Neural cell (in vitro differentiated cells): ENCODE data around the gene TRAF5. TPM values are rescaled to one million over a fixed set of nuclear protein-coding genes. Genes with fewer than 3 reads are reported as not detected.

Source experiments
- H2AFZ ChIP-seq: fragments of 200-600, 300-800 bp; sonication (generic), shearing (Covaris generic); 2 replicates; pipeline ENCODE4 v1.6.0; 2014; ENCODE audit warnings: low read depth, mild to moderate bottlenecking, antibody characterized with exemption, low read length, moderate library complexity
- H3F3A ChIP-seq: fragments of 200-600 bp; shearing (Covaris generic); 2 replicates; pipeline ENCODE4 v1.6.1; 2016; ENCODE audit warnings: mild to moderate bottlenecking, moderate library complexity, mixed read lengths, antibody characterized with exemption, low read length; ENCODE audit not compliant: insufficient read depth, poor library complexity, severe bottlenecking
- H3K27ac ChIP-seq: fragments of 200-600, 300-800 bp; sonication (generic), shearing (Covaris generic); 2 replicates; pipeline ENCODE4 v1.5.1; 2014; ENCODE audit warnings: mild to moderate bottlenecking, low read length, moderate library complexity
- H3K27me3 ChIP-seq: fragments of 300-800, 200-600 bp; sonication (generic), shearing (Covaris generic); 2 replicates; pipeline ENCODE4 v1.6.0; 2014; ENCODE audit warnings: mild to moderate bottlenecking, low read depth, low read length, moderate library complexity; ENCODE audit not compliant: insufficient read depth
- H3K36me3 ChIP-seq: fragments of 300-800, 200-600 bp; sonication (generic), shearing (Covaris generic); 2 replicates; pipeline ENCODE4 v1.5.1; 2014; ENCODE audit warnings: mild to moderate bottlenecking, antibody characterized with exemption, low read length, moderate library complexity; ENCODE audit not compliant: insufficient read depth
- H3K4me2 ChIP-seq: fragments of 300-800, 200-600 bp; sonication (generic), shearing (Covaris generic); 2 replicates; pipeline ENCODE4 v1.6.0; 2014; ENCODE audit warnings: mild to moderate bottlenecking, low read length
- H3K4me3 ChIP-seq: fragments of 300-800, 200-600 bp; sonication (generic), shearing (Covaris generic); 2 replicates; pipeline ENCODE4 v1.5.1; 2014; ENCODE audit warnings: mild to moderate bottlenecking, low read length, moderate library complexity
- H3K79me2 ChIP-seq: fragments of 200-600 bp; shearing (Covaris generic); replicated peaks from 2 replicates; pipeline ENCODE4 v1.6.0; 2014; ENCODE audit warnings: mild to moderate bottlenecking, low read length, moderate library complexity; ENCODE audit not compliant: insufficient read depth
- H3K9ac ChIP-seq: fragments of 300-800, 200-600 bp; sonication (generic), shearing (Covaris generic); 2 replicates; pipeline ENCODE4 v1.6.1; 2016; ENCODE audit warnings: mild to moderate bottlenecking, low read length, mixed read lengths
- H3K9me2 ChIP-seq: fragments of 200-600 bp; shearing (Covaris generic); 2 replicates; pipeline ENCODE4 v1.6.1; 2016; ENCODE audit warnings: mild to moderate bottlenecking, low read length, mixed read lengths; ENCODE audit not compliant: insufficient read depth
- H3K9me3 ChIP-seq: fragments of 200-600, 300-800 bp; sonication (generic), shearing (Covaris generic); 2 replicates; pipeline ENCODE4 v1.6.1; 2016; ENCODE audit warnings: mild to moderate bottlenecking, mixed run types, low read length, moderate library complexity, mixed read lengths
- H4K20me1 ChIP-seq: fragments of 200-600 bp; shearing (Covaris generic); 2 replicates; pipeline ENCODE4 v1.6.1; 2016; ENCODE audit warnings: mild to moderate bottlenecking, mixed run types; ENCODE audit not compliant: insufficient read depth
- CTCF ChIP-seq: fragments of 450-650 bp; IDR thresholded peaks from 2 replicates; pipeline ENCODE4 v1.5.1; 2014; ENCODE audit warnings: antibody characterized with exemption, mild to moderate bottlenecking, moderate library complexity; ENCODE audit not compliant: poor library complexity, severe bottlenecking
- EP300 ChIP-seq: fragments of 450-650 bp; conservative IDR thresholded peaks from 2 replicates; pipeline ENCODE4 v1.6.1; 2014; ENCODE audit warnings: antibody characterized with exemption, mild to moderate bottlenecking, moderate library complexity; ENCODE audit not compliant: poor library complexity, severe bottlenecking
- EZH2 ChIP-seq: fragments of 200-600, 300-800 bp; shearing (Covaris generic), sonication (generic); IDR thresholded peaks from 2 replicates; pipeline ENCODE4 v1.6.1; 2014; ENCODE audit warnings: antibody characterized with exemption, low read length, borderline replicate concordance, mild to moderate bottlenecking; ENCODE audit not compliant: insufficient read depth, poor library complexity, severe bottlenecking
- MXI1 ChIP-seq: fragments of 450-650 bp; conservative IDR thresholded peaks from 2 replicates; pipeline ENCODE4 v1.6.1; 2014; ENCODE audit warnings: antibody characterized with exemption, mild to moderate bottlenecking; ENCODE audit not compliant: poor library complexity, severe bottlenecking
- POLR2AphosphoS5 ChIP-seq: IDR thresholded peaks from 2 replicates; pipeline ENCODE4 v1.6.1; 2012
- RAD21 ChIP-seq: fragments of 450-650 bp; conservative IDR thresholded peaks from 2 replicates; pipeline ENCODE4 v1.6.1; 2014; ENCODE audit warnings: antibody characterized with exemption, mild to moderate bottlenecking, moderate library complexity
- REST ChIP-seq: IDR thresholded peaks from 2 replicates; pipeline ENCODE4 v1.6.1; 2012; ENCODE audit warnings: borderline replicate concordance
- SMC3 ChIP-seq: fragments of 450-650 bp; conservative IDR thresholded peaks from 2 replicates; pipeline ENCODE4 v1.6.1; 2014; ENCODE audit warnings: antibody characterized with exemption, mild to moderate bottlenecking, moderate library complexity; ENCODE audit not compliant: poor library complexity
- TAF1 ChIP-seq: IDR thresholded peaks from 2 replicates; pipeline ENCODE4 v1.6.1; 2012; ENCODE audit warnings: low read depth
- polyA plus RNA-seq: library from polyadenylated mRNA; depleted of rRNA; stranded (reverse); fragments of >200 nt; gene quantifications from 2 replicates; pipeline ENCODE4 v1.2.3, GENCODE V29; 2014

The TRAF5 gene
- polyA plus RNA-seq, 1 donor from 2014 or later = 0.69 TPM

- H2AFZ ChIP-seq = no peak overlapping the region
- H3F3A ChIP-seq = no peaks in the 10 kb centered on the region
- TF ChIP-seq TAF1 (no peak), EZH2 (no peak)
- H3K9me3 ChIP-seq = no peaks in the 10 kb centered on the region
- H3K27ac ChIP-seq = no peak overlapping the region
- no peaks in the 10 kb centered on the region for H4K20me1 ChIP-seq
- no peak overlapping the region for H3K4me3 ChIP-seq
- H3K79me2 ChIP-seq = no peaks in the 10 kb centered on the region
- no peak overlapping the region for H3K9ac ChIP-seq
- no peaks in the 10 kb centered on the region for H3K9me2 ChIP-seq
- H3K36me3 ChIP-seq = peaks cover 12% of the 10 kb centered on the region
- H3K27me3 ChIP-seq = no peaks in the 10 kb centered on the region
- H3K4me2 ChIP-seq = no peak overlapping the region
Measured at GRCh38 chr1:211281320-211282022, 45.2 kb upstream of the TRAF5 start.

GRCh38 chr1:211282023-211282373 lies 44.6 kb upstream of the TRAF5 start:
- Histone ChIP-seq H3K4me3 (no peak overlapping the region), H2AFZ (no peak overlapping the region), H3K4me2 (no peak overlapping the region), H3K27me3 (no peaks in the 10 kb centered on the region), H3K9ac (no peak overlapping the region), H3F3A (no peaks in the 10 kb centered on the region), H3K9me2 (no peaks in the 10 kb centered on the region), H4K20me1 (no peaks in the 10 kb centered on the region), H3K36me3 (peaks cover 12% of the 10 kb centered on the region), H3K27ac (no peak overlapping the region), H3K9me3 (no peaks in the 10 kb centered on the region), H3K79me2 (no peaks in the 10 kb centered on the region)
- TF ChIP-seq POLR2AphosphoS5 (no peak), MXI1 (no peak), EZH2 (no peak), CTCF (no peak), SMC3 (no peak), REST (no peak), EP300 (no peak), TAF1 (no peak), RAD21 (no peak)
